Body of pancreas (tissue), 4 donors: ENCODE results near the gene PARP16. TPM values are rescaled to one million over a fixed set of nuclear protein-coding genes. Genes with fewer than 3 reads are reported as not detected.

Experiments
- ATAC-seq: fragments of 150-250 bp; one replicate; pipeline ENCODE4 v1.9.1; 2016
- DNase-seq, 4 donors: peaks; one replicate each; pipeline ENCODE4 v3.0.0-alpha.2; 2019
- H3K27ac ChIP-seq, 4 donors: fragments of 200-600 bp; sonication (generic); 1 replicate in 3 of 4; 2 replicates in 1 of 4; pipeline versions ENCODE4 v1.5.1 to v1.6.1; 2016 to 2019; ENCODE audit warnings: mild to moderate bottlenecking in 1 of 4, mixed read lengths in 1 of 4, moderate library complexity in 1 of 4
- H3K27me3 ChIP-seq, 2 donors: fragments of 200-600 bp; sonication (generic); one replicate each; pipeline ENCODE4 v1.6.0; 2016; ENCODE audit warnings: mild to moderate bottlenecking in 1 of 2
- H3K36me3 ChIP-seq, 2 donors: fragments of 200-600 bp; sonication (generic); replicated peaks in 1 of 2; 2 replicates each; pipeline ENCODE4 v1.5.1; 2016; ENCODE audit warnings: low read depth in 2 of 2; ENCODE audit not compliant: insufficient read depth in 1 of 2
- H3K4me1 ChIP-seq: fragments of 200-600 bp; sonication (generic); one replicate; pipeline ENCODE4 v1.6.0; 2016
- H3K4me3 ChIP-seq, 2 donors: fragments of 200-600 bp; sonication (generic); 1 replicate in 1 of 2; 2 replicates in 1 of 2; pipeline ENCODE4 v1.5.1; 2016 to 2019
- H3K9me3 ChIP-seq, 3 donors: fragments of 200-600 bp; sonication (generic); 1 replicate in 2 of 3; 2 replicates in 1 of 3; pipeline ENCODE4 v1.5.1; 2016
- POLR2A ChIP-seq, 3 donors: fragments of 450-650 bp; IDR thresholded peaks; one replicate each; pipeline ENCODE4 v1.6.1; 2016; ENCODE audit warnings: antibody characterized with exemption in 3 of 3, mild to moderate bottlenecking in 2 of 3
- WGBS, 2 donors: methylation state at CpG; one replicate each; pipeline ENCODE4 v1.1.5; 2017; 5-methylcytosine and 5-hydroxymethylcytosine counted together
- intact Hi-C: fragments of 100-400 bp; cut with DNase I; formaldehyde crosslinking; loops from one replicate; pipeline ENCODE4 v1.15.1; 2023
- total RNA-seq, 2 donors: library from RNA; depleted of rRNA; stranded (reverse); fragments of >200 nt; gene quantifications; one replicate each; pipeline ENCODE4 v1.1.0, GENCODE V29; 2016
- TF ChIP-seq, protein P1 (sequence below), 7 experiments: fragments of 450-650 bp in 4 of 7; fragments of 200-600 bp in 3 of 7; sonication (generic) in 3 of 7; IDR thresholded peaks; one replicate each; pipeline ENCODE4 v1.5.1; 2016 to 2019; ENCODE audit warnings: antibody characterized with exemption in 7 of 7

PARP16 gene
- total RNA-seq, 2 donors from 2014 or later: 5.2 to 17.5 TPM

- Histone ChIP-seq H3K36me3 (no peaks in the 10 kb centered on the region), H3K4me1 (peaks cover 15% of the 10 kb centered on the region), H3K9me3 (no peaks in the 10 kb centered on the region), H3K27me3 (no peaks in the 10 kb centered on the region), H3K27ac (no peak overlapping the region), H3K4me3 (no peak overlapping the region)
- intact Hi-C loops: no loop called here
- 77 to 88% methylated on average over 3 of the region's 3 CpGs for WGBS, 2 donors
- no peak for TF ChIP-seq POLR2A (IDR thresholded peaks at IDR 0.05)
- TF ChIP-seq, protein P1, sequence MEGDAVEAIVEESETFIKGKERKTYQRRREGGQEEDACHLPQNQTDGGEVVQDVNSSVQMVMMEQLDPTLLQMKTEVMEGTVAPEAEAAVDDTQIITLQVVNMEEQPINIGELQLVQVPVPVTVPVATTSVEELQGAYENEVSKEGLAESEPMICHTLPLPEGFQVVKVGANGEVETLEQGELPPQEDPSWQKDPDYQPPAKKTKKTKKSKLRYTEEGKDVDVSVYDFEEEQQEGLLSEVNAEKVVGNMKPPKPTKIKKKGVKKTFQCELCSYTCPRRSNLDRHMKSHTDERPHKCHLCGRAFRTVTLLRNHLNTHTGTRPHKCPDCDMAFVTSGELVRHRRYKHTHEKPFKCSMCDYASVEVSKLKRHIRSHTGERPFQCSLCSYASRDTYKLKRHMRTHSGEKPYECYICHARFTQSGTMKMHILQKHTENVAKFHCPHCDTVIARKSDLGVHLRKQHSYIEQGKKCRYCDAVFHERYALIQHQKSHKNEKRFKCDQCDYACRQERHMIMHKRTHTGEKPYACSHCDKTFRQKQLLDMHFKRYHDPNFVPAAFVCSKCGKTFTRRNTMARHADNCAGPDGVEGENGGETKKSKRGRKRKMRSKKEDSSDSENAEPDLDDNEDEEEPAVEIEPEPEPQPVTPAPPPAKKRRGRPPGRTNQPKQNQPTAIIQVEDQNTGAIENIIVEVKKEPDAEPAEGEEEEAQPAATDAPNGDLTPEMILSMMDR (IDR thresholded peaks at IDR 0.05): no peak
- ATAC-seq (no peak), DNase-seq (no peak)
Measured at GRCh38 chr15:65305776-65306175, 19.1 kb upstream of the PARP16 start.

DNA sequence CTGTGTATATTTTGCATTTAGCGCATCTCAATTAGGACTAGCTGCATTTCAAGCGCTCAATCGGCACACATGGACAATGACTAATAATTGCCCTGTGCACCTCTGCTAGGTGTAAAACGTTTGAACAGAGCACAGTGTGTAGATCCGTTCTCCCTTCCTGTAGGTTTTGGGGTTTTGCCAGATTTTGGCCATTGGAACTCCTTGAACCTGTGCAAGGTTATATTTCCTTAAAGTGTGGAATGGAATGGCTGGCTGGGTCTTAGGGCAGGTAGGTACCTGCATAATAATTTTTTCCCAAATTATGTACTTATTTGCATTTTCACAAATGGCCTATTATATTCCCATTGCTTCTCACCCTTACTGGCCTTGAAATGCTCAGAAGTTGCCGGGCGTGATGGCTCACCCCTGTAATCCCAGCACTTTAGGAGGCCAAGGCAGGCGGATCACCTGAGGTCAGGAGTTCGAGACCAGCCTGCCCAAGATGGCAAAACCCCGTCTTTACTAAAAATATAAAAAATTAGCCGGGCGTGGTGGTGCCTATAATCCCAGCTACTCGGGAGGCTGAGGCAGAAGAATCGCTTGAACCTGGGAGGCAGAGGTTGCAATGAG is 18.6 kb upstream of the PARP16 start:
- ATAC-seq (peak; percentile 2), DNase-seq (peak in 1 of 4 donors; percentile 41)
- H3K4me1 ChIP-seq: peaks cover 15% of the 10 kb centered on the region
- H3K27ac ChIP-seq: peak overlapping the region; percentile 80 to 88 (median 86)
- no peak overlapping the region for H3K4me3 ChIP-seq
- TF ChIP-seq, protein P1 (IDR thresholded peaks at IDR 0.05): no peak
- TF ChIP-seq POLR2A (IDR thresholded peaks at IDR 0.05): no peak
- WGBS, 2 donors: 34 to 38% methylated on average over 14 of the region's 14 CpGs
- H3K9me3 ChIP-seq: no peaks in the 10 kb centered on the region
- no peaks in the 10 kb centered on the region for H3K36me3 ChIP-seq
- intact Hi-C loops: no loop called here
- H3K27me3 ChIP-seq: no peaks in the 10 kb centered on the region

DNA sequence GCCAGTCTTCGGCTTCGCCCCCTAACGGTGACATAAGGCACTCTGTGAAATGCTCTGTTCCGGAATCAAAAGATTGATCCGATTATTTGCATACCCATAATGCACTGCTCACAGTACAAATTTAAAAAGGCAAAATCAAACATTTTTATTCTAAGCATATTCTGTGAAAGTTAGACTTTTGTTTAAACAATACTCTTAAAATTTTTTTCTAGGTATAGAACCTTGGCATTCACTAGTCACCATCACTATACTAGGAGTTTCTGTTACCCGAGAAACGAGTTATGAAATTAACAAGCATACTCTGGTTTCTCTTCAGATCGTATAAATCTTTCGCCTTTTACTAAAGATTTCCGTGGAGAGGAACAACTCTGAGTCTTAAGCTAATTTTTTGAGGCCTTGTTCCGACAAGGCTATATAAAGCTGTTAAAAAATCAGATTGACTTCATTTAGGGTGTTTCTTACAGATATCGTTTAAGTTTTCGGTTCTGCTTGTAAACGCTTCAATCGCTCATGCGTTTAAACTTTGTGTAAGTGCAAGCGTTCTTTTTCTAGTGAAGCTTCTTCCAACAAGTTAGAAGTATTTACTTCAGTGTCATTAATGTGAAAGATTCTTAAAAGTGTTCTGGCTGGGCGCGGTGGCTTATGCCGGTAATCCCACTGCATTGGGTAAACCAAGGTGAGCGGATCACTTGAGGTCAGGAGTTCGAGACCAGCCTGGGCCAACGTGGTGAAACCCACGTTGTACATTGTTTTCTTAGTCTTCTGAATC is 17.9 kb upstream of the PARP16 start, which contains the start of gene RNU5B-1:
RNU5B-1 (plus strand) TSS at position 297 of the 769 bp plus-strand sequence.
- H3K27me3 ChIP-seq: no peaks in the 10 kb centered on the region
- TF ChIP-seq, protein P1 (IDR thresholded peaks at IDR 0.05): peak; percentile 57 to 97 (median 90)
- peak; percentile 93 to 100 (median 100) for TF ChIP-seq POLR2A (IDR thresholded peaks at IDR 0.05)
- no peaks in the 10 kb centered on the region for H3K36me3 ChIP-seq
- H3K9me3 ChIP-seq: no peaks in the 10 kb centered on the region
- ATAC-seq (peak; percentile 89), DNase-seq (peak; percentile 81 to 86 (median 82))
- H3K4me3 ChIP-seq: peak within 1 kb of the TSS in 1 of 2 donors; percentile 1
- H3K27ac ChIP-seq: peak within 1 kb of the TSS; percentile 80 to 88 (median 86)
- intact Hi-C loops: no loop called here
- 1% methylated on average over 24 of the region's 24 CpGs for WGBS, 2 donors
- H3K4me1 ChIP-seq: peaks cover 15% of the 10 kb centered on the region

DNA sequence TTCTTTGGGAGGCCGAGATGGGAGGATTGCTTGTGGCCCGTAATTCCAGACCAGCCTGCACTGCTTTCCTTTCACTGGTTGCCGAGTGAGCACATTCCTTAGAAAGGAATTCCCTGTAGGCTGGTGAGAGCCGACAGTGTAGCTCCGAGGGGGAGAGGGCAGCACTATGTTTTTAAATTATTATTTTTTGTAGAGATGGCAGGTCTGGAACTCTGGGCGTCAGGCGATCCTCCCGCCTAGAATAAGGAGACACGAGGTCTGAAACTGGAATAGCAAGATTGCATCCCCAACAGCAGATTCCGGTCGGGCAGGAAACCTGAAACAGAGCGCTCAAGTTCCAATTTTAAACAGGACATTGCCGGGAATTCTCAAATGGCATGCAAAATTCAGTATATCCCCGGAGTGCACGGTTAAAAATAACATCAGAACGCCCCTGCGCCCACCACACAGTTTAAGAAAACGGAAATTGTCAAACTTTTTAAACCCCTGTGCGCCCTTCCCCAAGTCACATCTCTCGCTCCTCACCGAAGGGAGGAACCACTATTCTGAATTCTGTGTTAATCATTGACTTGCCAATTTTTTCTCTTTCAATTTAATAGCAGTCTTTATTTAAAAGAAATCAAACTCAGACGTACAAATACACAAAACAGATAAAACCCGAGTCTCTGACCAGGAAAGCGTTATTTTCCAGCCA is 17.2 kb upstream of the PARP16 start:
- H3K27me3 ChIP-seq: no peaks in the 10 kb centered on the region
- peak overlapping the region in 1 of 2 donors; percentile 1 for H3K4me3 ChIP-seq
- intact Hi-C loops: no loop called here
- peaks cover 21% of the 10 kb centered on the region for H3K4me1 ChIP-seq
- ATAC-seq (peak; percentile 65), DNase-seq (peak; percentile 66 to 75 (median 70))
- H3K36me3 ChIP-seq: no peaks in the 10 kb centered on the region
- no peaks in the 10 kb centered on the region for H3K9me3 ChIP-seq
- H3K27ac ChIP-seq: peak overlapping the region; percentile 80 to 88 (median 86)
- 1% methylated on average over 20 to 24 of the region's 24 CpGs for WGBS, 2 donors
- TF ChIP-seq, protein P1 (IDR thresholded peaks at IDR 0.05): no peak
